Gastroesophageal sphincter (tissue), 4 donors: ENCODE measurements around the gene ZNF408. TPM values are rescaled to one million over a fixed set of nuclear protein-coding genes. Genes with fewer than 3 reads are reported as not detected.

Source experiments
- ATAC-seq: fragments of 150-250 bp; one replicate; pipeline ENCODE4 v1.9.1; 2016; ENCODE audit warnings: mild to moderate bottlenecking, moderate library complexity
- H3K27ac ChIP-seq, 4 donors: fragments of 200-600 bp; sonication (generic) in 3 of 4; 1 replicate in 3 of 4; 2 replicates in 1 of 4; pipeline ENCODE4 v1.5.1; 2016 to 2019
- H3K27me3 ChIP-seq: fragments of 200-600 bp; sonication (generic); one replicate; pipeline ENCODE4 v1.5.1; 2019
- H3K36me3 ChIP-seq, 2 donors: fragments of 200-600 bp; sonication (generic); one replicate each; pipeline ENCODE4 v1.5.1; 2019; ENCODE audit warnings: control low read depth in 1 of 2
- H3K4me1 ChIP-seq, 3 donors: fragments of 200-600 bp; sonication (generic); 1 replicate in 2 of 3; 2 replicates in 1 of 3; pipeline ENCODE4 v1.5.1; 2016 to 2019; ENCODE audit warnings: control low read depth in 2 of 3
- H3K4me3 ChIP-seq, 2 donors: fragments of 200-600 bp; sonication (generic); one replicate each; pipeline ENCODE4 v1.5.1; 2019; ENCODE audit warnings: mild to moderate bottlenecking in 1 of 2, moderate library complexity in 1 of 2
- H3K9me3 ChIP-seq, 3 donors: fragments of 200-600 bp; sonication (generic); one replicate each; pipeline ENCODE4 v1.5.1; 2017 to 2019; ENCODE audit warnings: control low read depth in 2 of 3
- CTCF ChIP-seq, 4 experiments: fragments of 200-600 bp in 2 of 4; fragments of 450-650 bp in 2 of 4; sonication (generic) in 1 of 4; IDR thresholded peaks; one replicate each; pipeline ENCODE4 v1.5.1; 2017 to 2019; ENCODE audit warnings: antibody characterized with exemption in 4 of 4, mild to moderate bottlenecking in 2 of 4, moderate library complexity in 2 of 4
- EP300 ChIP-seq: sonication (generic); formaldehyde crosslinking; IDR thresholded peaks from one replicate; pipeline ENCODE4 v1.6.1; 2017; ENCODE audit warnings: antibody characterized with exemption, mild to moderate bottlenecking
- POLR2A ChIP-seq, 2 donors: fragments of 450-650 bp; IDR thresholded peaks; one replicate each; pipeline ENCODE4 v1.6.1; 2017; ENCODE audit warnings: antibody characterized with exemption in 2 of 2, mild to moderate bottlenecking in 2 of 2, moderate library complexity in 1 of 2
- POLR2AphosphoS5 ChIP-seq: sonication (generic); formaldehyde crosslinking; IDR thresholded peaks from one replicate; pipeline ENCODE4 v1.6.1; 2017; ENCODE audit warnings: antibody characterized with exemption
- WGBS, 2 donors: methylation state at CpG; one replicate each; pipeline ENCODE4 v1.1.5; 2018; ENCODE audit warnings: low coverage in 1 of 2; 5-methylcytosine and 5-hydroxymethylcytosine counted together
- total RNA-seq, 4 donors: library from RNA; depleted of rRNA; stranded (reverse); fragments of >200 nt; gene quantifications; one replicate each; pipeline ENCODE4 v1.1.0, GENCODE V29; 2016

The ZNF408 gene
- total RNA-seq, 4 donors from 2014 or later = 4.7 to 14.2 (median 10.4) TPM

- TF ChIP-seq CTCF (IDR thresholded peaks at IDR 0.05) (no peak), EP300 (no peak), POLR2AphosphoS5 (no peak), POLR2A (IDR thresholded peaks at IDR 0.05) (no peak)
- H3K4me3 ChIP-seq = no peak overlapping the region
- no peak for ATAC-seq
- no peaks in the 10 kb centered on the region for H3K9me3 ChIP-seq
- H3K27ac ChIP-seq = no peak overlapping the region
- H3K4me1 ChIP-seq = peaks cover 0 to 40% (median 11%) of the 10 kb centered on the region in 3 donors
- H3K36me3 ChIP-seq = peaks cover 0 to 100% of the 10 kb centered on the region in 2 donors
- H3K27me3 ChIP-seq = no peaks in the 10 kb centered on the region
- 89 to 100% methylated on average over 1 of the region's 1 CpG for WGBS, 2 donors
Measured at GRCh38 chr11:46690702-46691101, 10.1 kb upstream of the ZNF408 start.

GRCh38 chr11:46692450-46692849 is 8.4 kb upstream of the ZNF408 start:
- ATAC-seq = no peak

GRCh38 chr11:46693597-46694012 is 7.2 kb upstream of the ZNF408 start:
- Histone ChIP-seq H3K36me3 (peaks cover 0 to 85% of the 10 kb centered on the region in 2 donors), H3K27ac (peak overlapping the region in 3 of 4 donors; percentile 48 to 62 (median 50)), H3K4me1 (peaks cover 0 to 49% (median 33%) of the 10 kb centered on the region in 3 donors), H3K27me3 (no peaks in the 10 kb centered on the region), H3K4me3 (no peak overlapping the region), H3K9me3 (no peaks in the 10 kb centered on the region)
- peak; percentile 60 for ATAC-seq
- WGBS, 2 donors = 52% methylated on average over 2 of the region's 2 CpGs; no CpG with 5 or more reads in 1 of the 2 donors
- TF ChIP-seq CTCF (IDR thresholded peaks at IDR 0.05) (no peak), POLR2A (IDR thresholded peaks at IDR 0.05) (no peak), POLR2AphosphoS5 (no peak), EP300 (no peak)

More at GRCh38 chr11:46692450-46692849, 8.4 kb upstream of the ZNF408 start:
- H3K9me3 ChIP-seq = no peaks in the 10 kb centered on the region
- H3K4me1 ChIP-seq = peaks cover 0 to 48% (median 27%) of the 10 kb centered on the region in 3 donors
- H3K27ac ChIP-seq = no peak overlapping the region
- 93% methylated on average over 3 of the region's 4 CpGs; no CpG with 5 or more reads in 1 of the 2 donors for WGBS, 2 donors
- no peak for TF ChIP-seq POLR2A (IDR thresholded peaks at IDR 0.05)
- H3K27me3 ChIP-seq = no peaks in the 10 kb centered on the region
- H3K4me3 ChIP-seq = no peak overlapping the region
- peaks cover 0 to 96% of the 10 kb centered on the region in 2 donors for H3K36me3 ChIP-seq

GRCh38 chr11:46694072-46694471 is 6.8 kb upstream of the ZNF408 start:
- Histone ChIP-seq H3K4me3 (no peak overlapping the region), H3K4me1 (peaks cover 0 to 54% (median 37%) of the 10 kb centered on the region in 3 donors), H3K9me3 (no peaks in the 10 kb centered on the region), H3K27me3 (no peaks in the 10 kb centered on the region), H3K36me3 (peaks cover 0 to 80% of the 10 kb centered on the region in 2 donors), H3K27ac (peak overlapping the region in 3 of 4 donors; percentile 48 to 62 (median 50))
- peak; percentile 14 for ATAC-seq
- TF ChIP-seq POLR2AphosphoS5 = no peak
- no peak for TF ChIP-seq EP300
- TF ChIP-seq CTCF (IDR thresholded peaks at IDR 0.05) = no peak
- no peak for TF ChIP-seq POLR2A (IDR thresholded peaks at IDR 0.05)
- WGBS, 2 donors = 100% methylated on average over 1 of the region's 6 CpGs; no CpG with 5 or more reads in 1 of the 2 donors

GRCh38 chr11:46694607-46695006 is 6.2 kb upstream of the ZNF408 start:
- Histone ChIP-seq H3K4me3 (no peak overlapping the region), H3K4me1 (peaks cover 0 to 59% (median 42%) of the 10 kb centered on the region in 3 donors), H3K27me3 (no peaks in the 10 kb centered on the region), H3K27ac (peak overlapping the region in 3 of 4 donors; percentile 48 to 62 (median 50)), H3K36me3 (peaks cover 0 to 75% of the 10 kb centered on the region in 2 donors), H3K9me3 (no peaks in the 10 kb centered on the region)
- no peak for ATAC-seq
- TF ChIP-seq POLR2A (IDR thresholded peaks at IDR 0.05) (no peak), CTCF (IDR thresholded peaks at IDR 0.05) (no peak), POLR2AphosphoS5 (no peak), EP300 (no peak)
- 68% methylated on average over 3 of the region's 7 CpGs; no CpG with 5 or more reads in 1 of the 2 donors for WGBS, 2 donors
